NT2/D1 (cell line): Measurements from ENCODE around the gene ZNF438.

ENCODE experiments used
- SUZ12 ChIP-seq: IDR thresholded peaks from 2 replicates; pipeline ENCODE4 v1.6.1; 2011; ENCODE audit not compliant: insufficient read length, insufficient read depth; ENCODE audit errors: extremely low read depth
- YY1 ChIP-seq: IDR thresholded peaks from 2 replicates; pipeline ENCODE4 v1.6.1; 2011; ENCODE audit not compliant: insufficient read length, insufficient read depth
- ZNF274 ChIP-seq: IDR thresholded peaks from 2 replicates; pipeline ENCODE4 v1.6.1; 2011; ENCODE audit warnings: mild to moderate bottlenecking, low read depth, low read length

GRCh38 chr10:30827531-30828120 is 204.0 kb downstream of the ZNF438 start:
- TF ChIP-seq ZNF274 (no peak), SUZ12 (no peak), YY1 (no peak)
